Gastrocnemius medialis (tissue), 4 donors: Measurements from ENCODE around the gene FBN2.

Source experiments
- CTCF ChIP-seq, 5 experiments: fragments of 450-650 bp in 3 of 5; fragments of 200-600 bp in 2 of 5; sonication (generic) in 2 of 5; IDR thresholded peaks in 4 of 5; conservative IDR thresholded peaks in 1 of 5; 1 replicate in 4 of 5; 2 replicates in 1 of 5; pipeline ENCODE4 v1.5.1; 2016 to 2019; ENCODE audit warnings: antibody characterized with exemption in 5 of 5, mild to moderate bottlenecking in 3 of 5, moderate library complexity in 3 of 5
- POLR2A ChIP-seq, 2 donors: fragments of 450-650 bp; IDR thresholded peaks; one replicate each; pipeline ENCODE4 v1.6.1; 2017; ENCODE audit warnings: antibody characterized with exemption in 2 of 2, mild to moderate bottlenecking in 2 of 2, moderate library complexity in 2 of 2

GRCh38 chr5:128537221-128537999, 635 bp downstream of the FBN2 start:
- no peak for TF ChIP-seq CTCF (IDR thresholded peaks at IDR 0.05 in 4 of 5, conservative IDR thresholded peaks at IDR 0.05 in 1 of 5)
- no peak for TF ChIP-seq POLR2A (IDR thresholded peaks at IDR 0.05)
